Measurements from ENCODE around the gene LPIN1.

GRCh38 chr2:11729362-11730212 lies 16.8 kb upstream of the LPIN1 start:
- TF ChIP-seq CTCF (IDR thresholded peaks at IDR 0.05): no peak
- TF ChIP-seq POLR2A (IDR thresholded peaks at IDR 0.05): no peak
- TF ChIP-seq POLR2AphosphoS5 (IDR thresholded peaks at IDR 0.05): no peak

Measured in breast epithelium (tissue), 3 donors.